ENCODE results near the gene COBL. TPM values are rescaled to one million over a fixed set of nuclear protein-coding genes. Genes with fewer than 3 reads are reported as not detected.

The COBL gene
- total RNA-seq, 1 experiment from 2014 or later: 63.6 TPM

DNA sequence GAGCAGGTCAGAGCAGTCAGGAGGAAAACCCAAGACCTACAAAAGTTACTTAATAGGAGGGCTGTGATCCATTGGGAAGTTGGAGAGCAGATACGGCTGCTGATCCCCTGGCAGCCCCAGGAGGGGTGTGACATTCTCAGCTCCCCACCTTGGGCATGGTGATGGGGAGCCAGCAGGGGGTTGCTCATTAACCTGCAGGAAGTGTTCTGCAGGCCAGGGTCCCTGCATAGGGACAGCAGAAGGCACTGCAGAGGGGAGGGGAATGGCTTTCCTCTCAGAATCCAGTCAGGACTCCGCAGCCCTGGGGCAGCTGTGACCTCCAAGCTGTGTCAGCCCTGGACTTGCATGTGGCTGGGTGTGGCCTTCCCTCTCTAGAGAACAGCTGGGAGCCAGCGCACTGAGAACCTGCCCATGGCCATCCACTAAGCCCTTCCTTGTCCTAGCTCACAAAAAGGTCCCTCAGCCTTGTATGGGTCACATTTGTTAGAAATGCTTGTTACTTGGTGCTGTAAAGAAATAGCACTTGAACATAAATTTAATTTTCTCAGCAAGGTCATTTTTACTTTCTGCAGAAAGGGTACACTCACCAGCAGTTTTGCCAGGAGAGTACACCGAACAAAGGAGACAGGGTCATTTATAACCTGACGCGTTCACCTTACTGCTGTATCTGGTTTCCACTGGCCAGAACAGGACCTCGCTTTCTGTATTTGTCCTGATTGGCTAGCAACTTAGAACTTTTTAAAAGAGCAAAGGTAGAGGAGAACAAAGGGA is 169.6 kb downstream of the COBL start:
- H3K27me3 ChIP-seq (replicated peaks; ENCODE audit: control insufficient read depth, insufficient read depth, low read length): no peaks in the 10 kb centered on the region
- no peaks in the 10 kb centered on the region for H3K27me3 Mint-ChIP-seq (ENCODE audit: insufficient read depth, unreplicated experiment)
- no peaks in the 10 kb centered on the region; the same call in 1 of the 2 replicates for H3K36me3 ChIP-seq (ENCODE audit: control insufficient read depth, insufficient read depth, low read length)
- BruUV-seq (replicated peaks): no TSS peak
- H3K4me1 ChIP-seq: no peaks in the 10 kb centered on the region
- no peak overlapping the region for H3K4me3 Mint-ChIP-seq (ENCODE audit: unreplicated experiment)
- ChIA-PET CTCF (no interaction called here), POLR2A (no interaction called here)
- no peak overlapping the region for H3K4me3 ChIP-seq (ENCODE audit: low read depth, low read length)
- no peak for DNase-seq
- peaks cover 64% of the 10 kb centered on the region for H3K36me3 Mint-ChIP-seq (ENCODE audit: insufficient read depth, unreplicated experiment)
- peaks cover 24% of the 10 kb centered on the region for H3K9me3 ChIP-seq
- H3K27ac Mint-ChIP-seq (ENCODE audit: unreplicated experiment): no peak overlapping the region
- peaks cover 49% of the 10 kb centered on the region for H3K9me3 Mint-ChIP-seq (ENCODE audit: unreplicated experiment)
- intact Hi-C loops (cut with micrococcal nuclease; ENCODE audit: unreplicated experiment): no loop called here
- no peaks in the 10 kb centered on the region for H3K4me1 Mint-ChIP-seq (ENCODE audit: low read depth, unreplicated experiment)
- TF ChIP-seq, protein P1, sequence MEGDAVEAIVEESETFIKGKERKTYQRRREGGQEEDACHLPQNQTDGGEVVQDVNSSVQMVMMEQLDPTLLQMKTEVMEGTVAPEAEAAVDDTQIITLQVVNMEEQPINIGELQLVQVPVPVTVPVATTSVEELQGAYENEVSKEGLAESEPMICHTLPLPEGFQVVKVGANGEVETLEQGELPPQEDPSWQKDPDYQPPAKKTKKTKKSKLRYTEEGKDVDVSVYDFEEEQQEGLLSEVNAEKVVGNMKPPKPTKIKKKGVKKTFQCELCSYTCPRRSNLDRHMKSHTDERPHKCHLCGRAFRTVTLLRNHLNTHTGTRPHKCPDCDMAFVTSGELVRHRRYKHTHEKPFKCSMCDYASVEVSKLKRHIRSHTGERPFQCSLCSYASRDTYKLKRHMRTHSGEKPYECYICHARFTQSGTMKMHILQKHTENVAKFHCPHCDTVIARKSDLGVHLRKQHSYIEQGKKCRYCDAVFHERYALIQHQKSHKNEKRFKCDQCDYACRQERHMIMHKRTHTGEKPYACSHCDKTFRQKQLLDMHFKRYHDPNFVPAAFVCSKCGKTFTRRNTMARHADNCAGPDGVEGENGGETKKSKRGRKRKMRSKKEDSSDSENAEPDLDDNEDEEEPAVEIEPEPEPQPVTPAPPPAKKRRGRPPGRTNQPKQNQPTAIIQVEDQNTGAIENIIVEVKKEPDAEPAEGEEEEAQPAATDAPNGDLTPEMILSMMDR (IDR thresholded peaks at IDR 0.05; ENCODE audit: insufficient read depth in 1 of 2, low read depth in 1 of 2, low read length in 1 of 2, severe bottlenecking in 1 of 2, unreplicated experiment in 1 of 2): no peak

DNA sequence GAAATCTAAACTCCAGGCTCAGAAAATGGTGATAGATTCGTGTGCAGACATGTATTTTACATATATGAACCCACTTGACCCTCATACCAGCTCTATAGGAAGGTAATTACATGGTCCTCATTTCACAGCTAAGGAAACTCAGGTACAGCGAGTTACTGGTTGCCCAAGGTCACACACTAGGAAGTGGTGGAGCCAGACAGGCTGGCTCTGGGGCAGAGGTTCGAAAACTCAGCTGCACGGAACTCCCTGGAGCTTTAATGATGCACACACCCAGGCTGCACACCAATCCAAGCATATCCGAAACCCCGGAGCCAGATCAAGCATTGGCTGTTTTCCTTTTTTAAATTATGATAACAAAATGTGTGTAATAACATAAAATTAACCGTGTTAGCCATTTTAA is 172.4 kb downstream of the COBL start:
- no peak for DNase-seq
- CTCF ChIA-PET: no interaction called here
- no TSS peak for BruUV-seq (replicated peaks)

DNA sequence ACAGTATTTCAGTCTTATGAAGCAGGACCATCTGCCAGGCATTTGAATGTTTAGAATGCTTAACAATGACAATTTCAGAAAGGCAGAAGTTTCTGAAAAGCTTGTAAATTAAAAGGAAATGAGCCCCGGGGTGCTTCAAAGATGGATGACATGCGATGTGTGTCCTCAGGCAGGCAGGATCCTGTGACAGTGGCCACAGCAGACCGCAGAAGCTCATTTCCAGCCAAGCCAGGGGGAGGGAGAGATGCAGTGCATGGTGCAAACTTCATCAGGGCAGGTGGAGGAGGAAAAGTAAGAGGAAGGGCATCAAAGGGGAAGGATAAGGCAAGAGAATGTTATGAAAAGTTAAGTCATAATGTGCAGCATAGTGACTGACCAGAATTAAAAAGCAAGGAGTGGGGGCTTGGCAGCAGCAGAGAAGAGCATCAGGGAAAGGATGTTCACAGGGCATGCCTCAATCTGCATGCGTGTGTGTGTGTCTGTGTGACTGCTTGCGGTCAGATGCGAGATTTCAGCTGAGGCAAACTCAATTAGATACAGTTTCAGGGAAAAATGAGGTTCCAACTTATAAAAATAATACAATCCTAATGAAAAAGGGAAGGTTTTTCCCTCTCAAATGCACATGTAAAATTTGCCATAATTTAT is 173.7 kb downstream of the COBL start:
- Mint-ChIP-seq H3K27me3 (ENCODE audit: insufficient read depth, unreplicated experiment) (no peaks in the 10 kb centered on the region), H3K27ac (ENCODE audit: unreplicated experiment) (no peak overlapping the region), H3K36me3 (ENCODE audit: insufficient read depth, unreplicated experiment) (peaks cover 50% of the 10 kb centered on the region), H3K4me1 (ENCODE audit: low read depth, unreplicated experiment) (no peaks in the 10 kb centered on the region), H3K4me3 (ENCODE audit: unreplicated experiment) (no peak overlapping the region), H3K9me3 (ENCODE audit: unreplicated experiment) (peaks cover 10% of the 10 kb centered on the region)
- TF ChIP-seq, protein P1 (IDR thresholded peaks at IDR 0.05; ENCODE audit: insufficient read depth in 1 of 2, low read depth in 1 of 2, low read length in 1 of 2, severe bottlenecking in 1 of 2, unreplicated experiment in 1 of 2): no peak
- no peaks in the 10 kb centered on the region for H3K4me1 ChIP-seq
- H3K27me3 ChIP-seq (replicated peaks; ENCODE audit: control insufficient read depth, insufficient read depth, low read length): no peaks in the 10 kb centered on the region
- no peaks in the 10 kb centered on the region; the same call in 1 of the 2 replicates for H3K36me3 ChIP-seq (ENCODE audit: control insufficient read depth, insufficient read depth, low read length)
- intact Hi-C loops (cut with micrococcal nuclease; ENCODE audit: unreplicated experiment): no loop called here
- POLR2A ChIA-PET: no interaction called here
- no peak for DNase-seq
- no TSS peak for BruUV-seq (replicated peaks)
- H3K9me3 ChIP-seq: peaks cover 12% of the 10 kb centered on the region
- CTCF ChIA-PET: interaction anchor here (0.7 to 2.8 kb wide), 2 partner anchors 20 to 42 kb away, joined by 6 to 11 read pairs; no protein-coding TSS in a partner anchor
- no peak overlapping the region for H3K4me3 ChIP-seq (ENCODE audit: low read depth, low read length)

More for the DNA sequence above, 172.4 kb downstream of the COBL start:
- no peak overlapping the region for H3K27ac Mint-ChIP-seq (ENCODE audit: unreplicated experiment)
- TF ChIP-seq, protein P1 (IDR thresholded peaks at IDR 0.05; ENCODE audit: insufficient read depth in 1 of 2, low read depth in 1 of 2, low read length in 1 of 2, severe bottlenecking in 1 of 2, unreplicated experiment in 1 of 2): no peak
- H3K4me3 Mint-ChIP-seq (ENCODE audit: unreplicated experiment): no peak overlapping the region
- intact Hi-C loops (cut with micrococcal nuclease; ENCODE audit: unreplicated experiment): no loop called here
- Histone ChIP-seq H3K4me3 (ENCODE audit: low read depth, low read length) (no peak overlapping the region), H3K4me1 (no peaks in the 10 kb centered on the region), H3K36me3 (ENCODE audit: control insufficient read depth, insufficient read depth, low read length) (no peaks in the 10 kb centered on the region; the same call in 1 of the 2 replicates), H3K27me3 (replicated peaks; ENCODE audit: control insufficient read depth, insufficient read depth, low read length) (no peaks in the 10 kb centered on the region), H3K9me3 (peaks cover 24% of the 10 kb centered on the region)
- peaks cover 23% of the 10 kb centered on the region for H3K9me3 Mint-ChIP-seq (ENCODE audit: unreplicated experiment)
- POLR2A ChIA-PET: no interaction called here
- H3K36me3 Mint-ChIP-seq (ENCODE audit: insufficient read depth, unreplicated experiment): peaks cover 62% of the 10 kb centered on the region
- no peaks in the 10 kb centered on the region for H3K27me3 Mint-ChIP-seq (ENCODE audit: insufficient read depth, unreplicated experiment)
- no peaks in the 10 kb centered on the region for H3K4me1 Mint-ChIP-seq (ENCODE audit: low read depth, unreplicated experiment)

All from Caco-2 (cell line).